ENCODE results near the gene ART3.

ART3 gene

GRCh38 chr4:76148142-76148865 is 73.8 kb downstream of the ART3 start, which contains the start of gene NUP54:
Gene NUP54, minus strand, starts transcription at chr4:76148397. Its CDS starts 23 bp downstream, at chr4:76148374.
- DNase-seq (ENCODE audit: low read depth), result peak; percentile 88

- no peak for DNase-seq (ENCODE audit: low read depth)
Measured at GRCh38 chr4:76153356-76153755, 78.8 kb downstream of the ART3 start.

- no peak for DNase-seq (ENCODE audit: low read depth)
Measured at GRCh38 chr4:76155979-76156378, 81.5 kb downstream of the ART3 start.

- DNase-seq (ENCODE audit: low read depth), result no peak
Measured at GRCh38 chr4:76156635-76157034, 82.1 kb downstream of the ART3 start.

GRCh38 chr4:76160355-76160754 is 85.8 kb downstream of the ART3 start:
- DNase-seq (ENCODE audit: low read depth), result no peak

Measured in GM04504 (cell line).